ENCODE measurements around the gene C4orf50.

- TF ChIP-seq CTCF (IDR thresholded peaks at IDR 0.05) (no peak), POLR2A (IDR thresholded peaks at IDR 0.05) (no peak), POLR2AphosphoS5 (IDR thresholded peaks at IDR 0.05) (no peak), EP300 (IDR thresholded peaks at IDR 0.05) (no peak)
These were observed 118.8 kb downstream of the C4orf50 start for GRCh38 chr4:5899396-5899795.

Data from sigmoid colon (tissue), 4 donors.